ENCODE measurements around the gene GOSR1.
A peak's percentile ranks its signal among the peaks of the same experiment; 100 is the strongest.

Gene GOSR1

DNA sequence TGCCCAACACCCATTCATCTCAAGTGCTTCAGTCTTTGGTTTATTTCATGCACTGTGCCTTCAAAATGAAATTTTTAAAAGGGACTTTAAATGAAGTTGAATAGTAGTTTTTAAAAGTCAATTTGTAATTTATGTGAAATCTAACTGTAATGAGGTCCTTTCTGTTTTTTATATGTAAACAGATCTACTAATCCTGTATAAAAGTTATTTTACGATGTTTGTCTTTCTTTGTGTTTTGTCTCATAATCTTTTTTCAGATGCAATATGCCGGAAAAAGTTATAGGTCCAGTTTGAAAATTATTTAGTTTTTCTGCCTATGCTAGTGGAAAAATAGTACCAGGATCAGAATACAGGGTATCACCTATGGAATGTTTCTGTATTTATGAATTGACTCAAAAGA is 8.7 kb upstream of the GOSR1 start:
- no peak overlapping the region for H3K4me3 ChIP-seq
- H3K27ac ChIP-seq = no peak overlapping the region
- no peaks in the 10 kb centered on the region for H3K27me3 ChIP-seq
- no peaks in the 10 kb centered on the region for H3K9me3 ChIP-seq
- peaks cover 16 to 23% (median 18%) of the 10 kb centered on the region in 3 donors for H3K36me3 ChIP-seq
- no peak for DNase-seq
- no peaks in the 10 kb centered on the region for H3K4me1 ChIP-seq
- TF ChIP-seq, protein P1, sequence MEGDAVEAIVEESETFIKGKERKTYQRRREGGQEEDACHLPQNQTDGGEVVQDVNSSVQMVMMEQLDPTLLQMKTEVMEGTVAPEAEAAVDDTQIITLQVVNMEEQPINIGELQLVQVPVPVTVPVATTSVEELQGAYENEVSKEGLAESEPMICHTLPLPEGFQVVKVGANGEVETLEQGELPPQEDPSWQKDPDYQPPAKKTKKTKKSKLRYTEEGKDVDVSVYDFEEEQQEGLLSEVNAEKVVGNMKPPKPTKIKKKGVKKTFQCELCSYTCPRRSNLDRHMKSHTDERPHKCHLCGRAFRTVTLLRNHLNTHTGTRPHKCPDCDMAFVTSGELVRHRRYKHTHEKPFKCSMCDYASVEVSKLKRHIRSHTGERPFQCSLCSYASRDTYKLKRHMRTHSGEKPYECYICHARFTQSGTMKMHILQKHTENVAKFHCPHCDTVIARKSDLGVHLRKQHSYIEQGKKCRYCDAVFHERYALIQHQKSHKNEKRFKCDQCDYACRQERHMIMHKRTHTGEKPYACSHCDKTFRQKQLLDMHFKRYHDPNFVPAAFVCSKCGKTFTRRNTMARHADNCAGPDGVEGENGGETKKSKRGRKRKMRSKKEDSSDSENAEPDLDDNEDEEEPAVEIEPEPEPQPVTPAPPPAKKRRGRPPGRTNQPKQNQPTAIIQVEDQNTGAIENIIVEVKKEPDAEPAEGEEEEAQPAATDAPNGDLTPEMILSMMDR (IDR thresholded peaks at IDR 0.05) = no peak
- intact Hi-C loops (cut with DNase I; ENCODE audit: low total_unique reads) = no loop called here

DNA sequence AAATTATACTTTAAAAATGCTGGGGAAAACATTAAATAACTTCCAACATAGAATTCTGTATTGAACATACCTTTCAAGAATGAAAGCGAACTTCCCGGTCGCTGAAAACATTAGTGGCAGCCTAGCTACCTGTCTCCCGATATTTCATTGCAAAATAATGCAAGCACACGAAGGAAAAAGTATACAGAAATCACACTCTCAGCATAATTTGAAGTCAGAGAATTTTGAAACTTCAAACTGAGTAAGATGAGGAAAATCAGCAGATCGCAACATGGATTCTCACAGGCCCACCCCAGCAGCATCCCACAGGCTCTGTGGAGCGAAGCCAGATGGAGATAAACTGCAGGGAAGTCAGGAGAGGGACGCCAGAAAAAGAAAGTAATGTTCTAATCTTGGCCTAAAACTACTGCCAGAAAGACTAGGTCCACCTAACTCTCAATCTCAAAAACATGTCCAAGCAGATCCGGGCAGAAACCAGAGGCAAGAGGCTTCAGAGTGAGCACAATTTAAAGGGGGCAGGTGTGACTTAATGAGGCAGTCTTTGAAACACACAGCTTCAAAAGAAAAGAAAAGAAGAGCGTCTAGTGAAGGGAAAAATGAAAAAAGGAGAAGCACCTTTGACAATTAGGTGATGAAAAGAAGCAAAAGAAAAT is 4.8 kb upstream of the GOSR1 start:
- no peaks in the 10 kb centered on the region for H3K9me3 ChIP-seq

DNA sequence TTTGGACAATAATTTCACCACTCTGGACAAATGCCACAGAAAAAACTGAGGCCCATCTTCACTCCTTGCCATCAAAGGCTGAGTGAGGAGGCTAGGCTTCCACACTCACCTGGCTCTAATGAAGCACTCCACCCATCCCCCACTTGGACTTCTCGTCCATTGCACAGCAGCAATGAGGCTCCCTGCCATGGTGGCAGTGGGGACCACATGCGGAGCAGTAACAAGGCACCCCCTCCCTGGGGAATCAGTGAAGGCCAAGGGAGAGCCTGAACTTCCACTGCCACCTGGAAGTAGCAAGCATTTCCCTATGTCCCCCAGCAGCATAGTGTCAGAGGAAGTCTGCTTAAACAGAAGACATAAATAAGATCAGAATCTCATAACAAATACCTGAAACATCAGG is 2.0 kb upstream of the GOSR1 start:
- no peaks in the 10 kb centered on the region for H3K9me3 ChIP-seq
- DNase-seq = no peak

More for the DNA sequence above, 4.8 kb upstream of the GOSR1 start:
- TF ChIP-seq, protein P1 (IDR thresholded peaks at IDR 0.05) = no peak
- Histone ChIP-seq H3K36me3 (no peaks in the 10 kb centered on the region), H3K27ac (no peak overlapping the region), H3K4me3 (no peak overlapping the region), H3K4me1 (peaks cover 0 to 9% (median 0%) of the 10 kb centered on the region in 4 donors), H3K27me3 (no peaks in the 10 kb centered on the region)
- DNase-seq = no peak
- intact Hi-C loops (cut with DNase I; ENCODE audit: low total_unique reads) = no loop called here

DNA sequence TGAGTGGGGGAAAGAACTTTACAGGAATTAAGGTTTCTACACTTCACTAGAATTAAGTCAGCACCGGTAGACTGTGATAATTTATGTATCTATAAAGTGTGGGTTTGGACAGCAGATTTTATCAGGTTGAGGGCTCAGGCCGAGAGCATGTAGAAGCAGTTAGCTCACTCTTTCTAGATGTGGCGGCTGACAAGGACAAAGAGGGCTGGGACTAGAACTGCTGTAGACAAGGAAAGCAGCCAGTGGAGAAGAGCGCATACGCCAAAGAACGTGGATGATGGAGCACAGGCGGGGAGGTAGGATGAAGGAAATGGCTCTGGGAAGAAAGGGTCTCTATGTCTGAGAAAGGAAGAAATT is 504 bp upstream of the GOSR1 start:
- Histone ChIP-seq H3K9me3 (no peaks in the 10 kb centered on the region), H3K4me1 (peaks cover 0 to 24% (median 10%) of the 10 kb centered on the region in 4 donors), H3K36me3 (peaks cover 10 to 24% (median 23%) of the 10 kb centered on the region in 3 donors), H3K27me3 (no peaks in the 10 kb centered on the region), H3K4me3 (peak overlapping the region; percentile 75 to 95), H3K27ac (peak overlapping the region; percentile 92 to 97)
- TF ChIP-seq, protein P1 (IDR thresholded peaks at IDR 0.05) = no peak
- DNase-seq = no peak
- intact Hi-C loops (cut with DNase I; ENCODE audit: low total_unique reads) = no loop called here

More for the DNA sequence above, 2.0 kb upstream of the GOSR1 start:
- Histone ChIP-seq H3K36me3 (peaks cover 0 to 9% (median 8%) of the 10 kb centered on the region in 3 donors), H3K4me1 (peaks cover 0 to 24% (median 10%) of the 10 kb centered on the region in 4 donors), H3K4me3 (no peak overlapping the region), H3K27ac (no peak overlapping the region), H3K27me3 (no peaks in the 10 kb centered on the region)
- intact Hi-C loops (cut with DNase I; ENCODE audit: low total_unique reads) = no loop called here
- TF ChIP-seq, protein P1 (IDR thresholded peaks at IDR 0.05) = no peak

DNA sequence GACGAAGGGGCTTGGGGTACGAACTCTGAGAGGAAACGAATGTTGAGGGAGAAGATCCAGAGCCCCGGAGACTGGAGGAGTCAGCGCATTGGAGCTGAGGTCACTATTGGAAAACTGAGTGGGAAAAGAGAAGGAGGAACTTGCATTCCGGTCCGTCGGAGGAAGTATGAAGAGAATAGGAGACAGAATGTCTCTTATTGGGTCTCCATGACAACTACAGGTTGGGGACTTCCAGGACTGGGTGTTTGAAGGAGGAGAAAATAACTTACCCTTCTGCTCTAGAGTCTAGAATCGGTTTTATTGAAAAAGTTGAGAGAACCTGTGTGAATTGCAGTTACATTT is 537 bp downstream of the GOSR1 start:
- TF ChIP-seq, protein P1 (IDR thresholded peaks at IDR 0.05) = no peak
- H3K4me3 ChIP-seq = peak overlapping the region; percentile 75 to 95
- H3K36me3 ChIP-seq = peaks cover 19 to 33% (median 32%) of the 10 kb centered on the region in 3 donors
- no peak for DNase-seq
- peak overlapping the region; percentile 92 to 97 for H3K27ac ChIP-seq
- H3K27me3 ChIP-seq = no peaks in the 10 kb centered on the region
- intact Hi-C loops (cut with DNase I; ENCODE audit: low total_unique reads) = no loop called here
- H3K4me1 ChIP-seq = peaks cover 0 to 24% (median 10%) of the 10 kb centered on the region in 4 donors
- H3K9me3 ChIP-seq = no peaks in the 10 kb centered on the region

Measured in tibial artery (tissue), 4 donors.